Vagina (tissue), 2 donors: Measurements from ENCODE around the gene GPR158.

ENCODE experiments used
- CTCF ChIP-seq, 3 experiments: fragments of 450-650 bp in 2 of 3; fragments of 200-600 bp in 1 of 3; sonication (generic) in 1 of 3; IDR thresholded peaks; one replicate each; pipeline ENCODE4 v1.5.1; 2017 to 2019; ENCODE audit warnings: antibody characterized with exemption in 3 of 3, mild to moderate bottlenecking in 2 of 3, moderate library complexity in 2 of 3
- POLR2A ChIP-seq, 2 donors: fragments of 450-650 bp; IDR thresholded peaks; one replicate each; pipeline ENCODE4 v1.6.1; 2017; ENCODE audit warnings: antibody characterized with exemption in 2 of 2, mild to moderate bottlenecking in 2 of 2, moderate library complexity in 2 of 2

DNA sequence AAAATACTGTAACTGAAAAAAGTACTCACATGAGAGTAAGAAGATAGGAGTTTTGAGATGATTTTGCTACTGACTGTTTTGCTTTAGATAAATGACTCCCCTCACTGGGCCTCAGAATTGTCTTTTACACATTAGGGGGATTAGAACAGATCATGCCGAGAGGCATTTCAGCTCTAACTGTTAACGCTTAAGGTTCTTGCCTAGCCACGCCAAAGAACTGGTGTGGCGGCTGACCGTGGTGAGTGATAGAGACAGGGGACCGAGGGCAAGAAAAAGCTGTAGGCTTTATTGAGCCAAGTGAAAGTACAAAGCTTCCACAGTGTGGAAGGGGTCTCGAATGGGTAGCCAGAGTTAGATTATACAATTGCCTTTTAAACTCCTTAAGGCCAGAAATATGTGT is 390.8 kb downstream of the GPR158 start:
- no peak for TF ChIP-seq POLR2A (IDR thresholded peaks at IDR 0.05)
- TF ChIP-seq CTCF (IDR thresholded peaks at IDR 0.05): no peak
